ENCODE data around the gene ARVCF. TPM values are rescaled to one million over a fixed set of nuclear protein-coding genes. Genes with fewer than 3 reads are reported as not detected.

The ARVCF gene, protein sequence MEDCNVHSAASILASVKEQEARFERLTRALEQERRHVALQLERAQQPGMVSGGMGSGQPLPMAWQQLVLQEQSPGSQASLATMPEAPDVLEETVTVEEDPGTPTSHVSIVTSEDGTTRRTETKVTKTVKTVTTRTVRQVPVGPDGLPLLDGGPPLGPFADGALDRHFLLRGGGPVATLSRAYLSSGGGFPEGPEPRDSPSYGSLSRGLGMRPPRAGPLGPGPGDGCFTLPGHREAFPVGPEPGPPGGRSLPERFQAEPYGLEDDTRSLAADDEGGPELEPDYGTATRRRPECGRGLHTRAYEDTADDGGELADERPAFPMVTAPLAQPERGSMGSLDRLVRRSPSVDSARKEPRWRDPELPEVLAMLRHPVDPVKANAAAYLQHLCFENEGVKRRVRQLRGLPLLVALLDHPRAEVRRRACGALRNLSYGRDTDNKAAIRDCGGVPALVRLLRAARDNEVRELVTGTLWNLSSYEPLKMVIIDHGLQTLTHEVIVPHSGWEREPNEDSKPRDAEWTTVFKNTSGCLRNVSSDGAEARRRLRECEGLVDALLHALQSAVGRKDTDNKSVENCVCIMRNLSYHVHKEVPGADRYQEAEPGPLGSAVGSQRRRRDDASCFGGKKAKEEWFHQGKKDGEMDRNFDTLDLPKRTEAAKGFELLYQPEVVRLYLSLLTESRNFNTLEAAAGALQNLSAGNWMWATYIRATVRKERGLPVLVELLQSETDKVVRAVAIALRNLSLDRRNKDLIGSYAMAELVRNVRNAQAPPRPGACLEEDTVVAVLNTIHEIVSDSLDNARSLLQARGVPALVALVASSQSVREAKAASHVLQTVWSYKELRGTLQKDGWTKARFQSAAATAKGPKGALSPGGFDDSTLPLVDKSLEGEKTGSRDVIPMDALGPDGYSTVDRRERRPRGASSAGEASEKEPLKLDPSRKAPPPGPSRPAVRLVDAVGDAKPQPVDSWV
- total RNA-seq (2022) (9.8 and 12.0 TPM in 2 replicates), Bru-seq, nascent RNA (percentile 39 among the genes with signal in this experiment), BruChase-seq, experiment 1, labeled RNA remaining after a 2-hour chase (percentile 47 among the genes with signal in this experiment), BruChase-seq, experiment 2, labeled RNA remaining after a 6-hour chase (percentile 42 among the genes with signal in this experiment)
- long read RNA-seq, partial matches to known transcripts, result 1 of 13 reads
- long read RNA-seq, other reads (novel, unspliced or antisense), result 12 of 13 reads

DNA sequence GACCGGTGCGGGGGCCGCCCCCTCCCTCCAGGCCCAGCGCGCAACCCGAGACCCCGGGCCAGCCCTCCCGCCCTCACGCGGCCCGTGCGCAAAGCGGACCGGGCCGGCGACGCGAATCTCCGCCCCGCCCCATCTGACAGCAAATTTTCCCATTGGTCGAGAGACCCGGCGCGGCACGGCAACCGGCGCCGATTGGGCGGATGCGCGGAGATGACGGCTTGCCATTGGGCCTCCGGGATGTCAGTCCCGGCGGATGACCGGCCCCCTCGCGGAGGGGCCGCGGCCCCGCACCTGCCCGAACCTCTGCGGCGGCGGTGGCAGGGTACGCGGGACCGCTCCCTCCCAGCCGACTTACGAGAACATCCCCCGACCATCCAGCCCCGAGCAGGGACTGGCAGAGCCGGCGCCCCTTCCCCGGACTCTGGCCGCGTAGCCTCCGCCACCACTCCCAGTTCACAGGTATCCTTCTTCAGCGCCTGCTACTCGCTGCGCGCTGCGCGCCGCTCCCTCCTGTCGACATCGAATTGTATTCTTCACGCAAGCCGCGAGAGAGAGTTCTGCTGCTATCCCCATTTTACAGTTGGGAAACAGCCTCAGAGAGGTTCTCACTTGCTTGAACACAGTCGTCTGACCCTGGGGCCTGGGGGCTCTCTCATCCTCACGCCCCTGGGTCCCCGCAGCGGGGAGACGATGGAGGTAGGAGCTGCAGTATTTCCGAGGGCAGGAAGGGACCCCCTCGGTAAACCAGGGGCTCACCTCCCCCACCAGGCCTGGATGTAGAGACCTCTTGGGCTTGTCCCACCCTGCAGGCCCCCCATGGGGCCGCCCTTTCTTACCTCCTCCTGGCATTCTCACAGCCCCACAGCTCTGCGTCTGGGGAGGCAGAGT lies at the start of gene ARVCF:
Gene ARVCF, minus strand, starts transcription at position 90 of the 888 bp plus-strand sequence. CDS start 26,029 bp downstream, outside the sequence.
- Histone ChIP-seq H3K36me3 (ENCODE audit: control insufficient read depth, insufficient read depth, low read length) (no peaks in the 10 kb centered on the region), H3K4me3 (ENCODE audit: low read depth, low read length) (peak within 1 kb of the TSS; percentile 57), H3K27me3 (replicated peaks; ENCODE audit: control insufficient read depth, insufficient read depth, low read length) (no peaks in the 10 kb centered on the region; the same call in 1 of the 2 replicates), H3K4me1 (peaks cover 13% of the 10 kb centered on the region), H3K9me3 (no peaks in the 10 kb centered on the region)
- peak; percentile 90 to 96 for DNase-seq
- Mint-ChIP-seq H3K9me3 (ENCODE audit: unreplicated experiment) (no peaks in the 10 kb centered on the region), H3K4me3 (ENCODE audit: unreplicated experiment) (peak within 1 kb of the TSS; percentile 85), H3K36me3 (ENCODE audit: insufficient read depth, unreplicated experiment) (peaks cover 5% of the 10 kb centered on the region), H3K27me3 (ENCODE audit: insufficient read depth, unreplicated experiment) (no peaks in the 10 kb centered on the region), H3K27ac (ENCODE audit: unreplicated experiment) (no peak within 1 kb of the TSS), H3K4me1 (ENCODE audit: low read depth, unreplicated experiment) (no peaks in the 10 kb centered on the region)
- ChIA-PET POLR2A (no interaction called here), CTCF (no interaction called here)
- no TSS peak for BruUV-seq (replicated peaks)
- intact Hi-C loops (cut with micrococcal nuclease; ENCODE audit: unreplicated experiment), result loop anchor here (2.0 to 5.0 kb wide), 2 partner anchors 46 to 65 kb away; partner anchors contain the start of gene DGCR8
- TF ChIP-seq, protein P1, sequence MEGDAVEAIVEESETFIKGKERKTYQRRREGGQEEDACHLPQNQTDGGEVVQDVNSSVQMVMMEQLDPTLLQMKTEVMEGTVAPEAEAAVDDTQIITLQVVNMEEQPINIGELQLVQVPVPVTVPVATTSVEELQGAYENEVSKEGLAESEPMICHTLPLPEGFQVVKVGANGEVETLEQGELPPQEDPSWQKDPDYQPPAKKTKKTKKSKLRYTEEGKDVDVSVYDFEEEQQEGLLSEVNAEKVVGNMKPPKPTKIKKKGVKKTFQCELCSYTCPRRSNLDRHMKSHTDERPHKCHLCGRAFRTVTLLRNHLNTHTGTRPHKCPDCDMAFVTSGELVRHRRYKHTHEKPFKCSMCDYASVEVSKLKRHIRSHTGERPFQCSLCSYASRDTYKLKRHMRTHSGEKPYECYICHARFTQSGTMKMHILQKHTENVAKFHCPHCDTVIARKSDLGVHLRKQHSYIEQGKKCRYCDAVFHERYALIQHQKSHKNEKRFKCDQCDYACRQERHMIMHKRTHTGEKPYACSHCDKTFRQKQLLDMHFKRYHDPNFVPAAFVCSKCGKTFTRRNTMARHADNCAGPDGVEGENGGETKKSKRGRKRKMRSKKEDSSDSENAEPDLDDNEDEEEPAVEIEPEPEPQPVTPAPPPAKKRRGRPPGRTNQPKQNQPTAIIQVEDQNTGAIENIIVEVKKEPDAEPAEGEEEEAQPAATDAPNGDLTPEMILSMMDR (IDR thresholded peaks at IDR 0.05; ENCODE audit: insufficient read depth in 1 of 2, low read depth in 1 of 2, low read length in 1 of 2, severe bottlenecking in 1 of 2, unreplicated experiment in 1 of 2), result peak in 1 of 2 experiments; percentile 24

DNA sequence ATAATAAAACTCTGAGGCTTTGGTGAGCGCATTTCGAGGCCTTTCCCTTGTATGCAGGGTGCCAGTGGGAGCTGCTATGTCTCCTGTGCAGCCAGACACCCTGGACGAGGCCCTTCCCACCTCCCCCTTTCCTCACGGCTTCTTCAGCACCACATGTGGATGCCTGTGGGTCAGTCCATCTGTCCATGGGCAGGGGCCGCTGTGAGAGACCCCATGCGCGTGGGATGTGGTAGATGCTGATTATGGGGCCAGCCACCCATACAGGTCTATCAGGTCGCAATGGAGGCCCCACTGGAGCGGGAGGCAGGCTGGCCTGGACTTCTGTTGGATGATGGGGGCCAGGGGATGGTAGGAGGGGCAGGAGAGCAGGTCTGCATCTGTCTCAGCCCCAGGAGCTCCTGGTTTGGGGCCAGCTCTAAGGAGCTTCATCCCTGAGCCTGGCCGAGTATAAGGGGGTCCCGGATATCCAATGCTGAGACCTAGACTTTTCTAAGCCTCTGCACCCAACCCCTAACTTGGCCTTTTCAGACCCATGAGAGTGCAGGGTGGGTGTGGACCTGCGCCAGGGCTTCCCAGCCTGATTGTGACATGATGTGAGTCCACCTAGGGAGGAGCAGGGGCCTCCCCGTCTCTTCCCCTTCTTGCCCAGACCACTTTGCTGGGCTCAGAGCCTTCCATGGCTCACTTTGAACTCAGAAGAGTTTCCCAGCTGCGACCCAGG lies 49.4 kb upstream of the ARVCF start:
- Mint-ChIP-seq H3K4me3 (ENCODE audit: unreplicated experiment) (no peak overlapping the region), H3K27me3 (ENCODE audit: insufficient read depth, unreplicated experiment) (no peaks in the 10 kb centered on the region), H3K36me3 (ENCODE audit: insufficient read depth, unreplicated experiment) (peaks cover 5% of the 10 kb centered on the region), H3K4me1 (ENCODE audit: low read depth, unreplicated experiment) (no peaks in the 10 kb centered on the region), H3K27ac (ENCODE audit: unreplicated experiment) (no peak overlapping the region), H3K9me3 (ENCODE audit: unreplicated experiment) (no peaks in the 10 kb centered on the region)
- BruUV-seq (replicated peaks), result no TSS peak
- TF ChIP-seq, protein P1 (IDR thresholded peaks at IDR 0.05; ENCODE audit: insufficient read depth in 1 of 2, low read depth in 1 of 2, low read length in 1 of 2, severe bottlenecking in 1 of 2, unreplicated experiment in 1 of 2), result no peak
- DNase-seq, result no peak
- POLR2A ChIA-PET, result no interaction called here
- H3K4me1 ChIP-seq, result no peaks in the 10 kb centered on the region
- CTCF ChIA-PET, result no interaction called here
- H3K36me3 ChIP-seq (ENCODE audit: control insufficient read depth, insufficient read depth, low read length), result no peaks in the 10 kb centered on the region; the same call in 1 of the 2 replicates
- no peaks in the 10 kb centered on the region for H3K9me3 ChIP-seq
- no peaks in the 10 kb centered on the region for H3K27me3 ChIP-seq (replicated peaks; ENCODE audit: control insufficient read depth, insufficient read depth, low read length)
- intact Hi-C loops (cut with micrococcal nuclease; ENCODE audit: unreplicated experiment), result no loop called here
- no peak overlapping the region for H3K4me3 ChIP-seq (ENCODE audit: low read depth, low read length)

Measured in Caco-2 (cell line).